MCF 10A (cell line): ENCODE results near the gene CXCL17. TPM values are rescaled to one million over a fixed set of nuclear protein-coding genes. Genes with fewer than 3 reads are reported as not detected.
"Not testable (repeated sequence)": the region's sequence is repeated elsewhere in the genome, so short reads cannot be mapped to it uniquely, and the experiment has no call there.

Source experiments
- BruUV-seq: library from RNA; stranded (reverse); fragments of 400-500 nt; replicated peaks from 2 replicates; lab custom pipeline; 2021; lab: Mats Ljungman, UMichigan
- CTCF ChIA-PET: fragments of 300-600 bp; sonication (Branson Sonifier 250); formaldehyde crosslinking; extraction: SDS; loops from one replicate; lab custom pipeline; 2021; ENCODE audit warnings: antibody characterized with exemption, inconsistent platforms; lab: Yijun Ruan, JAX
- POLR2A ChIA-PET: fragments of 300-600, 350-650 bp; sonication (Branson Sonifier 250); formaldehyde crosslinking; extraction: SDS; loops from one replicate; lab custom pipeline; 2020; ENCODE audit warnings: antibody characterized with exemption, inconsistent platforms; lab: Yijun Ruan, JAX
- DNase-seq: peaks from one replicate; pipeline ENCODE4 v3.0.0-alpha.2; 2018; ENCODE audit not compliant: unreplicated experiment
- H3K27ac Mint-ChIP-seq: one replicate; pipeline ENCODE4 v1.8.0; 2022; ENCODE audit warnings: mild to moderate bottlenecking, low read depth, mixed read lengths; ENCODE audit not compliant: unreplicated experiment
- H3K27me3 Mint-ChIP-seq: one replicate; pipeline ENCODE4 v1.8.0; 2022; ENCODE audit warnings: mixed read lengths; ENCODE audit not compliant: insufficient read depth, unreplicated experiment
- H3K36me3 Mint-ChIP-seq: one replicate; pipeline ENCODE4 v1.8.0; 2022; ENCODE audit warnings: mild to moderate bottlenecking, moderate library complexity, mixed read lengths; ENCODE audit not compliant: insufficient read depth, unreplicated experiment
- H3K4me1 Mint-ChIP-seq: one replicate; pipeline ENCODE4 v1.8.0; 2022; ENCODE audit warnings: mixed read lengths; ENCODE audit not compliant: insufficient read depth, unreplicated experiment
- H3K4me3 Mint-ChIP-seq: one replicate; pipeline ENCODE4 v1.8.0; 2022; ENCODE audit warnings: mild to moderate bottlenecking, moderate library complexity, mixed read lengths; ENCODE audit not compliant: unreplicated experiment
- H3K9me3 Mint-ChIP-seq: one replicate; pipeline ENCODE4 v1.8.0; 2022; ENCODE audit warnings: mixed read lengths; ENCODE audit not compliant: unreplicated experiment
- intact Hi-C: fragments of 100-400 bp; cut with micrococcal nuclease; formaldehyde crosslinking; loops from 2 replicates; pipeline ENCODE4 v1.14.1; 2022
- total RNA-seq: library from RNA; stranded (reverse); gene quantifications from 2 replicates; pipeline ENCODE4 v1.2.3, GENCODE V29; 2022
- TF ChIP-seq, protein P1 (sequence below): fragments of 200-600 bp; IDR thresholded peaks from one replicate; pipeline ENCODE4 v1.8.0; 2022; ENCODE audit warnings: antibody characterized with exemption, mild to moderate bottlenecking; ENCODE audit not compliant: unreplicated experiment

CXCL17 gene
- total RNA-seq, 1 experiment from 2014 or later: not detected

GRCh38 chr19:42450314-42450934 lies 7.7 kb upstream of the CXCL17 start:
- Mint-ChIP-seq H3K4me1 (peaks cover under 1% of the 10 kb centered on the region), H3K36me3 (no peaks in the 10 kb centered on the region), H3K27me3 (peaks cover 14% of the 10 kb centered on the region), H3K4me3 (no peak overlapping the region), H3K27ac (no peak overlapping the region), H3K9me3 (no peaks in the 10 kb centered on the region)
- DNase-seq: peak; percentile 94
- TF ChIP-seq, protein P1, sequence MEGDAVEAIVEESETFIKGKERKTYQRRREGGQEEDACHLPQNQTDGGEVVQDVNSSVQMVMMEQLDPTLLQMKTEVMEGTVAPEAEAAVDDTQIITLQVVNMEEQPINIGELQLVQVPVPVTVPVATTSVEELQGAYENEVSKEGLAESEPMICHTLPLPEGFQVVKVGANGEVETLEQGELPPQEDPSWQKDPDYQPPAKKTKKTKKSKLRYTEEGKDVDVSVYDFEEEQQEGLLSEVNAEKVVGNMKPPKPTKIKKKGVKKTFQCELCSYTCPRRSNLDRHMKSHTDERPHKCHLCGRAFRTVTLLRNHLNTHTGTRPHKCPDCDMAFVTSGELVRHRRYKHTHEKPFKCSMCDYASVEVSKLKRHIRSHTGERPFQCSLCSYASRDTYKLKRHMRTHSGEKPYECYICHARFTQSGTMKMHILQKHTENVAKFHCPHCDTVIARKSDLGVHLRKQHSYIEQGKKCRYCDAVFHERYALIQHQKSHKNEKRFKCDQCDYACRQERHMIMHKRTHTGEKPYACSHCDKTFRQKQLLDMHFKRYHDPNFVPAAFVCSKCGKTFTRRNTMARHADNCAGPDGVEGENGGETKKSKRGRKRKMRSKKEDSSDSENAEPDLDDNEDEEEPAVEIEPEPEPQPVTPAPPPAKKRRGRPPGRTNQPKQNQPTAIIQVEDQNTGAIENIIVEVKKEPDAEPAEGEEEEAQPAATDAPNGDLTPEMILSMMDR: peak; percentile 90
- ChIA-PET CTCF (interaction anchor here (0.6 to 5.3 kb wide), 36 partner anchors 9 to 482 kb away, joined by 3 to 62 read pairs (median 4); partner anchors contain the start of genes CEACAM1 and POU2F2), POLR2A (interaction anchor here (0.6 kb wide), 1 partner anchor 116 kb away, joined by 3 read pairs; no protein-coding TSS in a partner anchor)
- BruUV-seq: no TSS peak
- intact Hi-C loops: loop anchor here (1.0 to 2.0 kb wide), 2 partner anchors 79 to 146 kb away; no protein-coding TSS in a partner anchor

GRCh38 chr19:42448306-42448705 lies 5.6 kb upstream of the CXCL17 start:
- H3K27me3 Mint-ChIP-seq: peaks cover 14% of the 10 kb centered on the region
- H3K9me3 Mint-ChIP-seq, POLR2A ChIA-PET, H3K4me1 Mint-ChIP-seq, H3K4me3 Mint-ChIP-seq, intact Hi-C loops, BruUV-seq, H3K36me3 Mint-ChIP-seq, H3K27ac Mint-ChIP-seq, DNase-seq: not testable (repeated sequence)
- CTCF ChIA-PET: interaction anchor here (0.6 to 5.3 kb wide), 6 partner anchors 7 to 1237 kb away, joined by 3 to 42 read pairs (median 10); no protein-coding TSS in a partner anchor

DNA sequence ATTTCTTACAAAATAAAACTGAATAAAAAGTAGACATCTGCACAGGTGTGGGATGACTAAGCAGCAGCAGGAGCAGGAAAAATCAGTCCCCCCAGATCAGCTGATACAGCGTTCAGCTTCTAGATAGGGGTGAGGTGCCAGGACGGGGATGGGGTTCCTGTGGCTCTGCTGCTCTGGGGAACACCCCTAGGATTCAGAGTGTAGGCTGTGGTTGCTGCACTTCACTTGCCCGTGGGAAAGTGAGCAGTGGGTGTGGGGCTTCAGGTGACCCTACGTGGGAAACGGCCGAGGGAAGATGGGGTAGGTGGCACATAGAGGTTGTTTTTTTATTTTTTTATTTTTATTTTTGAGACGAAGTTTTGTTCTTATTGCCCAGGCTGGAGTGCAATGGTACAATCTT lies 3.2 kb upstream of the CXCL17 start:
- H3K27ac Mint-ChIP-seq: no peak overlapping the region
- H3K4me3 Mint-ChIP-seq: no peak overlapping the region
- CTCF ChIA-PET: interaction anchor here (0.6 to 1.2 kb wide), 4 partner anchors 121 to 718 kb away, joined by 3 to 5 read pairs (median 3); no protein-coding TSS in a partner anchor
- TF ChIP-seq, protein P1: no peak
- no TSS peak for BruUV-seq
- peaks cover 7% of the 10 kb centered on the region for H3K27me3 Mint-ChIP-seq
- no peaks in the 10 kb centered on the region for H3K9me3 Mint-ChIP-seq
- POLR2A ChIA-PET: no interaction called here
- intact Hi-C loops: no loop called here
- H3K4me1 Mint-ChIP-seq: no peaks in the 10 kb centered on the region
- no peaks in the 10 kb centered on the region for H3K36me3 Mint-ChIP-seq
- no peak for DNase-seq

GRCh38 chr19:42443944-42444398 lies 1.2 kb upstream of the CXCL17 start:
- ChIA-PET CTCF (interaction anchor here (2.1 kb wide), 1 partner anchor 10 kb away, joined by 10 read pairs; no protein-coding TSS in a partner anchor), POLR2A (no interaction called here)
- no TSS peak for BruUV-seq
- intact Hi-C loops: no loop called here
- DNase-seq: no peak
- no peak overlapping the region for H3K27ac Mint-ChIP-seq
- H3K4me1 Mint-ChIP-seq: no peaks in the 10 kb centered on the region
- H3K9me3 Mint-ChIP-seq: no peaks in the 10 kb centered on the region
- H3K36me3 Mint-ChIP-seq: no peaks in the 10 kb centered on the region
- no peak overlapping the region for H3K4me3 Mint-ChIP-seq
- TF ChIP-seq, protein P1: no peak
- peaks cover 12% of the 10 kb centered on the region for H3K27me3 Mint-ChIP-seq
